GM21576 (cell line): ENCODE results near the gene IVNS1ABP.
A peak's percentile ranks its signal among the peaks of the same experiment; 100 is the strongest.
"Not testable (repeated sequence)": the region's sequence is repeated elsewhere in the genome, so short reads cannot be mapped to it uniquely, and the experiment has no call there.

Experiments used
- ATAC-seq: cut with Tn5 transposase; IDR thresholded peaks from one replicate; pipeline ENCODE4 v1.9.1; 2021; ENCODE audit warnings: mild to moderate bottlenecking, moderate library complexity; ENCODE audit not compliant: unreplicated experiment

Gene IVNS1ABP

GRCh38 chr1:185334182-185334581 lies 17.1 kb upstream of the IVNS1ABP start:
- no peak for ATAC-seq

GRCh38 chr1:185328255-185328654 lies 11.2 kb upstream of the IVNS1ABP start:
- no peak for ATAC-seq

GRCh38 chr1:185325413-185325812 lies 8.4 kb upstream of the IVNS1ABP start:
- ATAC-seq: no peak

- no peak for ATAC-seq
These were observed 7.1 kb upstream of the IVNS1ABP start for GRCh38 chr1:185324118-185324517.

- ATAC-seq: no peak
These were observed 5.6 kb upstream of the IVNS1ABP start for GRCh38 chr1:185322636-185323035.

- not testable (repeated sequence) for ATAC-seq
These were observed 4.7 kb upstream of the IVNS1ABP start for GRCh38 chr1:185321653-185322221.

- ATAC-seq: not testable (repeated sequence)
These were observed 4.1 kb upstream of the IVNS1ABP start for GRCh38 chr1:185321104-185321503.

GRCh38 chr1:185319139-185319475 lies 2.1 kb upstream of the IVNS1ABP start:
- ATAC-seq: no peak

- ATAC-seq: no peak
These were observed 1.5 kb upstream of the IVNS1ABP start for GRCh38 chr1:185318431-185319138.

- peak; percentile 43 for ATAC-seq
These were observed 855 bp upstream of the IVNS1ABP start for GRCh38 chr1:185317886-185318310.

- peak; percentile 43 for ATAC-seq
These were observed 645 bp downstream of the IVNS1ABP start for GRCh38 chr1:185316163-185317033.

- ATAC-seq: no peak
These were observed 1.5 kb downstream of the IVNS1ABP start for GRCh38 chr1:185315445-185316071.

- no peak for ATAC-seq
These were observed 2.6 kb downstream of the IVNS1ABP start for GRCh38 chr1:185314411-185314810.

GRCh38 chr1:185312361-185313138 lies 4.5 kb downstream of the IVNS1ABP start:
- no peak for ATAC-seq

- no peak for ATAC-seq
These were observed 5.3 kb downstream of the IVNS1ABP start for GRCh38 chr1:185311589-185312225.

- no peak for ATAC-seq
These were observed 7.5 kb downstream of the IVNS1ABP start for GRCh38 chr1:185309566-185309965.

GRCh38 chr1:185308126-185308525 lies 8.9 kb downstream of the IVNS1ABP start:
- ATAC-seq: no peak

GRCh38 chr1:185305419-185305818 lies 11.6 kb downstream of the IVNS1ABP start:
- no peak for ATAC-seq

GRCh38 chr1:185300152-185300551 lies 16.9 kb downstream of the IVNS1ABP start:
- no peak for ATAC-seq

GRCh38 chr1:185297982-185298381 lies 19.1 kb downstream of the IVNS1ABP start:
- ATAC-seq: no peak
